Panc1 (cell line): Measurements from ENCODE around the gene CDKAL1. TPM values are rescaled to one million over a fixed set of nuclear protein-coding genes. Genes with fewer than 3 reads are reported as not detected.

ENCODE experiments used
- ATAC-seq: fragments of 200-7000 bp; cut with Tn5 transposase; 2 replicates; pipeline ENCODE4 v1.9.1; 2020; ENCODE audit warnings: mild to moderate bottlenecking, moderate library complexity
- BruUV-seq: library from RNA; stranded (reverse); fragments of 400-500 nt; replicated peaks from 2 replicates; lab custom pipeline; 2021; lab: Mats Ljungman, UMichigan
- CTCF ChIA-PET: fragments of 300-600 bp; sonication (Branson Sonifier 250); formaldehyde crosslinking; loops from one replicate; lab custom pipeline; 2022; ENCODE audit warnings: antibody characterized with exemption; lab: Charles Lee
- POLR2A ChIA-PET: fragments of 300-600 bp; sonication (Branson Sonifier 250); formaldehyde crosslinking; loops from one replicate; lab custom pipeline; 2022; ENCODE audit warnings: antibody characterized with exemption; lab: Charles Lee
- DNase-seq: peaks from one replicate; pipeline ENCODE4 v3.0.0-alpha.2; 2010; ENCODE audit warnings: low read depth, low spot score
- H3K27ac ChIP-seq: 2 replicates; pipeline ENCODE4 v1.5.1; 2011; ENCODE audit warnings: mild to moderate bottlenecking, low read length, inconsistent platforms
- H3K27me3 ChIP-seq: fragments of 200-500 bp; sonication (Bioruptor generic); 2 replicates; pipeline ENCODE4 v1.6.0; 2014; ENCODE audit warnings: low read length, inconsistent platforms; ENCODE audit not compliant: control insufficient read depth, insufficient read depth
- H3K36me3 ChIP-seq: fragments of 200-500 bp; sonication (Bioruptor generic); 2 replicates; pipeline ENCODE4 v1.5.1; 2014; ENCODE audit warnings: inconsistent platforms, mild to moderate bottlenecking, low read length, moderate library complexity; ENCODE audit not compliant: control insufficient read depth, insufficient read depth
- H3K4me1 ChIP-seq: 2 replicates; pipeline ENCODE4 v1.5.1; 2011; ENCODE audit warnings: inconsistent platforms, mild to moderate bottlenecking, low read length, moderate library complexity; ENCODE audit not compliant: control insufficient read depth, insufficient read depth
- H3K4me3 ChIP-seq, 2 experiments: 2 replicates each; pipeline ENCODE4 v1.5.1; 2011 to 2012; ENCODE audit warnings: low read depth in 2 of 2, low read length in 2 of 2, mild to moderate bottlenecking in 2 of 2, inconsistent platforms in 1 of 2, moderate library complexity in 1 of 2
- H3K9me3 ChIP-seq: fragments of 200-500 bp; sonication (Bioruptor generic); 2 replicates; pipeline ENCODE4 v1.5.1; 2014; ENCODE audit warnings: low read depth, mild to moderate bottlenecking, inconsistent platforms, low read length, moderate library complexity; ENCODE audit not compliant: control insufficient read depth, insufficient read depth
- CTCF ChIP-seq: fragments of 450-650 bp; IDR thresholded peaks from 2 replicates; pipeline ENCODE4 v1.5.1; 2017; ENCODE audit warnings: mild to moderate bottlenecking
- POLR2AphosphoS5 ChIP-seq: IDR thresholded peaks from 2 replicates; pipeline ENCODE4 v1.6.1; 2012; ENCODE audit warnings: mild to moderate bottlenecking, low read depth, low read length, moderate library complexity
- REST ChIP-seq, 2 experiments: IDR thresholded peaks; 2 replicates each; pipeline ENCODE4 v1.6.1; 2011 to 2012; ENCODE audit warnings: low read depth in 2 of 2, control low read depth in 1 of 2, low read length in 1 of 2, mild to moderate bottlenecking in 1 of 2, moderate library complexity in 1 of 2; ENCODE audit not compliant: insufficient read depth in 1 of 2
- SIN3A ChIP-seq: IDR thresholded peaks from 2 replicates; pipeline ENCODE4 v1.6.1; 2012; ENCODE audit warnings: low read depth, mild to moderate bottlenecking, low read length, moderate library complexity, borderline replicate concordance; ENCODE audit not compliant: insufficient read depth
- TCF7L2 ChIP-seq: IDR thresholded peaks from 2 replicates; pipeline ENCODE4 v1.6.1; 2011; ENCODE audit warnings: mild to moderate bottlenecking, low read depth, low read length, inconsistent platforms
- in situ Hi-C: cut with HindIII; loops from 2 replicates; pipeline ENCODE4 v1.10.0; 2016; ENCODE audit warnings: low sequenced_read_pairs, low pct_unique_long_range_greater_than_20kb
- intact Hi-C: fragments of 100-400 bp; cut with micrococcal nuclease; formaldehyde crosslinking; loops from one replicate; pipeline ENCODE4 v1.10.0; 2022; ENCODE audit not compliant: unreplicated experiment
- total RNA-seq: library from RNA; stranded (reverse); gene quantifications from one replicate; pipeline ENCODE4 v1.2.1, GENCODE V29; 2021; ENCODE audit not compliant: unreplicated experiment

CDKAL1 gene
- total RNA-seq, 1 experiment from 2014 or later, result 14.5 TPM

- Histone ChIP-seq H3K27me3 (no peaks in the 10 kb centered on the region), H3K36me3 (peaks cover 10% of the 10 kb centered on the region; the same call in 1 of the 2 replicates), H3K4me3 (no peak overlapping the region), H3K27ac (no peak overlapping the region), H3K9me3 (no peaks in the 10 kb centered on the region), H3K4me1 (peaks cover 17% of the 10 kb centered on the region)
- no peak for ATAC-seq
- ChIA-PET POLR2A (interaction anchor here (0.7 kb wide), 1 partner anchor 9 kb away, joined by 7 read pairs; no protein-coding TSS in a partner anchor), CTCF (no interaction called here)
- no peak for DNase-seq
- BruUV-seq, result no TSS peak
- in situ Hi-C loops, result no loop called here
- TF ChIP-seq SIN3A, result no peak
- TF ChIP-seq CTCF, result no peak
- no peak for TF ChIP-seq POLR2AphosphoS5
- no peak for TF ChIP-seq TCF7L2
- TF ChIP-seq REST (IDR thresholded peaks at IDR 0.05; ENCODE audit: insufficient read depth in 1 of 2, low read depth in 2 of 2, low read length in 1 of 2), result no peak
- intact Hi-C loops, result no loop called here
These were observed 5.1 kb downstream of the CDKAL1 start for GRCh38 chr6:20539387-20539786.

- peaks cover 9% of the 10 kb centered on the region; the same call in 1 of the 2 replicates for H3K4me1 ChIP-seq
- no peaks in the 10 kb centered on the region for H3K27me3 ChIP-seq
- H3K9me3 ChIP-seq, result no peaks in the 10 kb centered on the region
- in situ Hi-C loops, result no loop called here
- BruUV-seq, result no TSS peak
- no peak for ATAC-seq
- intact Hi-C loops, result no loop called here
- no peak for DNase-seq
- ChIA-PET CTCF (no interaction called here), POLR2A (no interaction called here)
- no peak overlapping the region for H3K27ac ChIP-seq
- TF ChIP-seq REST (IDR thresholded peaks at IDR 0.05; ENCODE audit: insufficient read depth in 1 of 2, low read depth in 2 of 2, low read length in 1 of 2) (no peak), POLR2AphosphoS5 (no peak), TCF7L2 (no peak), CTCF (no peak), SIN3A (no peak)
- H3K36me3 ChIP-seq, result no peaks in the 10 kb centered on the region
- H3K4me3 ChIP-seq, result no peak overlapping the region
These were observed 6.4 kb downstream of the CDKAL1 start for GRCh38 chr6:20540683-20541082.
